Testis (tissue), 3 donors: ENCODE data around the gene CNGA3. TPM values are rescaled to one million over a fixed set of nuclear protein-coding genes. Genes with fewer than 3 reads are reported as not detected.

Experiments
- DNase-seq: peaks from one replicate; pipeline ENCODE4 v3.0.0-alpha.2; 2019
- H3K27ac ChIP-seq, 2 donors: fragments of 200-600 bp; sonication (generic); one replicate each; pipeline ENCODE4 v1.5.1; 2019
- H3K27me3 ChIP-seq: fragments of 200-600 bp; sonication (generic); one replicate; pipeline ENCODE4 v1.5.1; 2019
- H3K36me3 ChIP-seq: fragments of 200-600 bp; sonication (generic); one replicate; pipeline ENCODE4 v1.5.1; 2017; ENCODE audit warnings: low read depth; ENCODE audit errors: missing control alignments
- H3K4me1 ChIP-seq: fragments of 200-600 bp; sonication (generic); one replicate; pipeline ENCODE4 v1.5.1; 2019
- H3K4me3 ChIP-seq, 2 donors: fragments of 200-600 bp; sonication (generic); one replicate each; pipeline ENCODE4 v1.5.1; 2017 to 2019
- H3K9me3 ChIP-seq: fragments of 200-600 bp; sonication (generic); one replicate; pipeline ENCODE4 v1.5.1; 2017
- CTCF ChIP-seq, 3 experiments: fragments of 450-650 bp in 2 of 3; fragments of 200-600 bp in 1 of 3; sonication (generic) in 1 of 3; IDR thresholded peaks; one replicate each; pipeline ENCODE4 v1.5.1; 2016 to 2019; ENCODE audit warnings: antibody characterized with exemption in 3 of 3, mild to moderate bottlenecking in 2 of 3, moderate library complexity in 1 of 3
- POLR2A ChIP-seq: fragments of 450-650 bp; IDR thresholded peaks from one replicate; pipeline ENCODE4 v1.6.1; 2017; ENCODE audit warnings: antibody characterized with exemption, mild to moderate bottlenecking, moderate library complexity
- WGBS, 2 donors: methylation state at CpG; one replicate each; pipeline ENCODE4 v1.1.5; 2018; 5-methylcytosine and 5-hydroxymethylcytosine counted together
- intact Hi-C: fragments of 100-400 bp; cut with DNase I; formaldehyde crosslinking; loops from one replicate; pipeline ENCODE4 v1.15.1; 2023; ENCODE audit warnings: low total_unique reads
- polyA plus RNA-seq: library from polyadenylated mRNA; stranded (reverse); fragments of 350-450 nt; fragmentation: Illumina TruSeq; extraction: RNeasy Lipid Tissue Mini Kit (QIAGEN cat#74804); gene quantifications from one replicate; pipeline ENCODE4 v1.2.3, GENCODE V29; 2014; ENCODE audit warnings: low read depth, low replicate concordance; ENCODE audit not compliant: insufficient read depth
- total RNA-seq, 2 donors: library from RNA; depleted of rRNA; stranded (reverse); fragments of >200 nt; gene quantifications; one replicate each; pipeline ENCODE4 v1.2.3, GENCODE V29; 2016

The CNGA3 gene
- total and polyA plus RNA-seq, 3 donors from 2014 or later: 0.63 to 1.5 (median 1.1) TPM

- H3K36me3 ChIP-seq: no peaks in the 10 kb centered on the region
- H3K9me3 ChIP-seq: no peaks in the 10 kb centered on the region
- no peak for DNase-seq
- TF ChIP-seq POLR2A: no peak
- TF ChIP-seq CTCF (IDR thresholded peaks at IDR 0.05): no peak
- no peak overlapping the region for H3K27ac ChIP-seq
- WGBS, 2 donors: 27 to 42% methylated on average over 4 of the region's 4 CpGs
- intact Hi-C loops: no loop called here
- H3K4me1 ChIP-seq: no peaks in the 10 kb centered on the region
- H3K27me3 ChIP-seq: no peaks in the 10 kb centered on the region
- H3K4me3 ChIP-seq: no peak overlapping the region
Observed at GRCh38 chr2:98334439-98335078, 11.7 kb upstream of the CNGA3 start.

- TF ChIP-seq POLR2A: no peak
- 86 to 87% methylated on average over 3 of the region's 3 CpGs for WGBS, 2 donors
- Histone ChIP-seq H3K36me3 (no peaks in the 10 kb centered on the region), H3K4me3 (no peak overlapping the region), H3K27me3 (no peaks in the 10 kb centered on the region), H3K4me1 (no peaks in the 10 kb centered on the region), H3K9me3 (no peaks in the 10 kb centered on the region), H3K27ac (no peak overlapping the region)
- intact Hi-C loops: no loop called here
- no peak for DNase-seq
Observed at GRCh38 chr2:98335271-98335670, 11.0 kb upstream of the CNGA3 start.

GRCh38 chr2:98341241-98341640 is 5.0 kb upstream of the CNGA3 start:
- DNase-seq: no peak
- Histone ChIP-seq H3K27me3 (no peaks in the 10 kb centered on the region), H3K9me3 (no peaks in the 10 kb centered on the region), H3K4me1 (peaks cover under 1% of the 10 kb centered on the region), H3K36me3 (no peaks in the 10 kb centered on the region), H3K4me3 (no peak overlapping the region), H3K27ac (no peak overlapping the region)
- 90 to 92% methylated on average over 2 of the region's 2 CpGs for WGBS, 2 donors
- intact Hi-C loops: no loop called here
- TF ChIP-seq CTCF (IDR thresholded peaks at IDR 0.05) (no peak), POLR2A (no peak)

- Histone ChIP-seq H3K27me3 (no peaks in the 10 kb centered on the region), H3K4me3 (no peak overlapping the region), H3K4me1 (peaks cover 6% of the 10 kb centered on the region), H3K9me3 (no peaks in the 10 kb centered on the region), H3K36me3 (no peaks in the 10 kb centered on the region), H3K27ac (no peak overlapping the region)
- WGBS, 2 donors: 66 to 72% methylated on average over 3 of the region's 3 CpGs
- no peak for TF ChIP-seq POLR2A
- TF ChIP-seq CTCF (IDR thresholded peaks at IDR 0.05): no peak
- intact Hi-C loops: no loop called here
- no peak for DNase-seq
Observed at GRCh38 chr2:98343285-98343684, 3.0 kb upstream of the CNGA3 start.

- no peak overlapping the region for H3K27ac ChIP-seq
- H3K4me1 ChIP-seq: peaks cover 6% of the 10 kb centered on the region
- no peaks in the 10 kb centered on the region for H3K27me3 ChIP-seq
- intact Hi-C loops: no loop called here
- H3K4me3 ChIP-seq: peak overlapping the region in 1 of 2 donors; percentile 21
- H3K36me3 ChIP-seq: no peaks in the 10 kb centered on the region
- DNase-seq: no peak
- H3K9me3 ChIP-seq: no peaks in the 10 kb centered on the region
- no peak for TF ChIP-seq CTCF (IDR thresholded peaks at IDR 0.05)
- WGBS, 2 donors: 5 to 7% methylated on average over 26 to 54 of the region's 54 CpGs
Observed at GRCh38 chr2:98347298-98348065, 1.2 kb downstream of the CNGA3 start.
